OCI-LY3 (cell line): ENCODE data around the gene XRCC6.
"Not testable (repeated sequence)": the region's sequence is repeated elsewhere in the genome, so short reads cannot be mapped to it uniquely, and the experiment has no call there.

ENCODE experiments used
- H2AFZ ChIP-seq: fragments of 200-600, 300-600 bp; shearing (Covaris generic); 2 replicates; pipeline ENCODE4 v1.6.0; 2014; ENCODE audit warnings: antibody characterized with exemption, low read depth, low read length
- H3K27ac ChIP-seq: fragments of 200-600, 300-600 bp; sonication (generic); 2 replicates; pipeline ENCODE4 v1.5.1; 2014; ENCODE audit warnings: mild to moderate bottlenecking, low read length, moderate library complexity, mixed read lengths
- H3K27me3 ChIP-seq: fragments of 200-600, 300-600 bp; sonication (generic); 2 replicates; pipeline ENCODE4 v1.6.1; 2014; ENCODE audit warnings: low read depth, low read length, mixed read lengths
- H3K36me3 ChIP-seq: fragments of 200-600, 300-600 bp; sonication (generic); replicated peaks from 2 replicates; pipeline ENCODE3; 2014; ENCODE audit warnings: low read depth, low read length, mixed read lengths
- H3K4me1 ChIP-seq: fragments of 300-600, 200-600 bp; sonication (generic); 2 replicates; pipeline ENCODE4 v1.6.1; 2014; ENCODE audit warnings: low read length, mixed read lengths
- H3K4me2 ChIP-seq: fragments of 200-600, 300-600 bp; sonication (generic); 2 replicates; pipeline ENCODE4 v1.6.1; 2014; ENCODE audit warnings: low read length, mixed read lengths
- H3K4me3 ChIP-seq: fragments of 300-600, 200-600 bp; sonication (generic); 2 replicates; pipeline ENCODE4 v1.5.1; 2014; ENCODE audit warnings: antibody characterized with exemption, mild to moderate bottlenecking, low read length, moderate library complexity
- H3K79me2 ChIP-seq: fragments of 300-600, 200-600 bp; shearing (Covaris generic); 2 replicates; pipeline ENCODE4 v1.6.1; 2014; ENCODE audit warnings: mild to moderate bottlenecking, low read length, mixed read lengths
- H3K9ac ChIP-seq: fragments of 300-600, 200-600 bp; shearing (Covaris generic); 2 replicates; pipeline ENCODE4 v1.6.0; 2014; ENCODE audit warnings: mild to moderate bottlenecking, low read length, moderate library complexity
- H3K9me3 ChIP-seq: fragments of 200-600, 300-600 bp; shearing (Covaris generic); 2 replicates; pipeline ENCODE4 v1.6.1; 2014; ENCODE audit warnings: low read length, mixed read lengths; ENCODE audit not compliant: insufficient read depth
- H4K20me1 ChIP-seq: fragments of 200-600, 300-600 bp; sonication (generic); 2 replicates; pipeline ENCODE4 v1.6.1; 2016; ENCODE audit warnings: low read length, mixed read lengths; ENCODE audit not compliant: insufficient read depth
- CTCF ChIP-seq: fragments of 200-600, 300-600 bp; sonication (generic); IDR thresholded peaks from 2 replicates; pipeline ENCODE4 v1.5.1; 2014; ENCODE audit warnings: antibody characterized with exemption, low read length, low read depth
- EZH2phosphoT487 ChIP-seq: fragments of 200-600 bp; shearing (Covaris generic); IDR thresholded peaks from 2 replicates; pipeline ENCODE4 v1.6.1; 2018; ENCODE audit warnings: antibody characterized with exemption, mixed run types, low read depth

Gene XRCC6

GRCh38 chr22:41664951-41665350, 43.9 kb downstream of the XRCC6 start:
- TF ChIP-seq CTCF (no peak), EZH2phosphoT487 (no peak)
- Histone ChIP-seq H3K4me3 (no peak overlapping the region), H4K20me1 (peaks cover 4% of the 10 kb centered on the region; the same call in 1 of the 2 replicates), H2AFZ (no peak overlapping the region), H3K4me1 (peaks cover 10% of the 10 kb centered on the region), H3K27me3 (no peaks in the 10 kb centered on the region), H3K9ac (no peak overlapping the region), H3K4me2 (no peak overlapping the region), H3K9me3 (no peaks in the 10 kb centered on the region), H3K36me3 (peaks cover 52% of the 10 kb centered on the region), H3K79me2 (peaks cover 8% of the 10 kb centered on the region), H3K27ac (no peak overlapping the region)

- Histone ChIP-seq H3K36me3 (peaks cover 27% of the 10 kb centered on the region), H3K9me3 (no peaks in the 10 kb centered on the region), H3K4me2 (no peak overlapping the region), H3K9ac (no peak overlapping the region), H3K4me3 (no peak overlapping the region), H3K79me2 (peaks cover 24% of the 10 kb centered on the region), H2AFZ (no peak overlapping the region), H3K4me1 (peaks cover 10% of the 10 kb centered on the region), H3K27ac (no peak overlapping the region), H3K27me3 (no peaks in the 10 kb centered on the region), H4K20me1 (peaks cover 9% of the 10 kb centered on the region)
- TF ChIP-seq EZH2phosphoT487, result no peak
- TF ChIP-seq CTCF, result no peak
These were observed 48.1 kb downstream of the XRCC6 start for GRCh38 chr22:41668971-41669911.

GRCh38 chr22:41672096-41672495, 51.0 kb downstream of the XRCC6 start:
- H3K4me2 ChIP-seq, H3K4me1 ChIP-seq: not testable (repeated sequence)

GRCh38 chr22:41672780-41673509, 51.9 kb downstream of the XRCC6 start:
- TF ChIP-seq CTCF, result peak; percentile 81
- no peak for TF ChIP-seq EZH2phosphoT487
- Histone ChIP-seq H4K20me1 (peaks cover 13% of the 10 kb centered on the region), H3K36me3 (peaks cover 28% of the 10 kb centered on the region), H3K9me3 (no peaks in the 10 kb centered on the region), H3K27me3 (no peaks in the 10 kb centered on the region), H3K4me3 (no peak overlapping the region), H3K27ac (no peak overlapping the region), H3K79me2 (peaks cover 55% of the 10 kb centered on the region), H3K4me2 (no peak overlapping the region), H3K4me1 (no peaks in the 10 kb centered on the region), H3K9ac (no peak overlapping the region), H2AFZ (no peak overlapping the region)

More at GRCh38 chr22:41672096-41672495, 51.0 kb downstream of the XRCC6 start:
- Histone ChIP-seq H3K79me2 (peaks cover 47% of the 10 kb centered on the region), H4K20me1 (peaks cover 13% of the 10 kb centered on the region), H3K36me3 (peaks cover 23% of the 10 kb centered on the region)
- H3K9ac ChIP-seq, H3K9me3 ChIP-seq, H3K27ac ChIP-seq, H3K4me3 ChIP-seq, H2AFZ ChIP-seq, H3K27me3 ChIP-seq: not testable (repeated sequence)
